GM12873 (cell line): Measurements from ENCODE around the gene CALHM3.

Experiments used
- TF ChIP-seq, protein P1 (sequence below): IDR thresholded peaks from 2 replicates; pipeline ENCODE4 v1.5.1; 2012; ENCODE audit warnings: low read depth, mild to moderate bottlenecking, moderate library complexity, low read length, control low read depth; ENCODE audit not compliant: insufficient read depth; ENCODE audit errors: missing control alignments

Gene CALHM3

DNA sequence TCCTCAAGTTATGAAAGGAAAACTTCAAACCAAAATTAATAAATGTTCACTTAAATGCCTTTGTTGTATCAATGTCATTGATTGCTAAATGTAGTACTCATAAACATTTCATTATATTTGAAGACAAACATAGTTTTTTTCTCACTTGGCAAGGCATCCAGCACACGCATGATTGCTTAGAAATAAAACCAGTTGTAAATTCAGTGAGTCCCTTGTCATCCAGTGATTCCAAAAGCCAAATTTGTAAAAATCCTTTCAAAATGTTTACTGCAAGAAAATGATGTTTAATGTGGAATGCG lies 8.3 kb upstream of the CALHM3 start:
- TF ChIP-seq, protein P1, sequence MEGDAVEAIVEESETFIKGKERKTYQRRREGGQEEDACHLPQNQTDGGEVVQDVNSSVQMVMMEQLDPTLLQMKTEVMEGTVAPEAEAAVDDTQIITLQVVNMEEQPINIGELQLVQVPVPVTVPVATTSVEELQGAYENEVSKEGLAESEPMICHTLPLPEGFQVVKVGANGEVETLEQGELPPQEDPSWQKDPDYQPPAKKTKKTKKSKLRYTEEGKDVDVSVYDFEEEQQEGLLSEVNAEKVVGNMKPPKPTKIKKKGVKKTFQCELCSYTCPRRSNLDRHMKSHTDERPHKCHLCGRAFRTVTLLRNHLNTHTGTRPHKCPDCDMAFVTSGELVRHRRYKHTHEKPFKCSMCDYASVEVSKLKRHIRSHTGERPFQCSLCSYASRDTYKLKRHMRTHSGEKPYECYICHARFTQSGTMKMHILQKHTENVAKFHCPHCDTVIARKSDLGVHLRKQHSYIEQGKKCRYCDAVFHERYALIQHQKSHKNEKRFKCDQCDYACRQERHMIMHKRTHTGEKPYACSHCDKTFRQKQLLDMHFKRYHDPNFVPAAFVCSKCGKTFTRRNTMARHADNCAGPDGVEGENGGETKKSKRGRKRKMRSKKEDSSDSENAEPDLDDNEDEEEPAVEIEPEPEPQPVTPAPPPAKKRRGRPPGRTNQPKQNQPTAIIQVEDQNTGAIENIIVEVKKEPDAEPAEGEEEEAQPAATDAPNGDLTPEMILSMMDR = no peak

DNA sequence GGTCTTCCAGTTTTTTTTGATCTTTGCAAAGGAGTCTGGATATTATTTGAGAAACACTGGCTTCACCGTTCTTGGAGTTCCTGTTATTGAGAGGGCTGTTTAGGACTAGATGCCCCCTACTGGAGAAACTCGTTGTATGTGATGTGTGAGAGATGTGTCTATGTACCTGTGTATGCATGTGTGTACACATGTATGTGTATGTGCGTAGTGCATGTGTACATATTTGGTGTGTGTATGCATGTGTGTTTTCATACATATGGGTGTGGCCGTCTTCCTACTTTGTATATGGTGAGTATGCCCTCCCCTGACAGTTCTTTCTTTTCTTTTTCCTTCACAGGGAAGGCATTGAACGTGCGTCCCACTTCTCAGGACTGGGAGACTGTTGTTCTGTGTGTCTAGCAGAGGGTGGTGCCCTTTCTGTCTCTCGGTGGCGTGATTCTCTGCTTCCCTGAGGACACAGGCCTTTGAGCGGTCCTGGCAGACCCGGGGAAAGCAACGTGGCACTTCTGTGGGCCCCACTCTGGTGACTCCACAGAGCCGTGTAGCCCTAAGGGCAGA lies 3.0 kb upstream of the CALHM3 start:
- TF ChIP-seq, protein P1 = peak; percentile 78

DNA sequence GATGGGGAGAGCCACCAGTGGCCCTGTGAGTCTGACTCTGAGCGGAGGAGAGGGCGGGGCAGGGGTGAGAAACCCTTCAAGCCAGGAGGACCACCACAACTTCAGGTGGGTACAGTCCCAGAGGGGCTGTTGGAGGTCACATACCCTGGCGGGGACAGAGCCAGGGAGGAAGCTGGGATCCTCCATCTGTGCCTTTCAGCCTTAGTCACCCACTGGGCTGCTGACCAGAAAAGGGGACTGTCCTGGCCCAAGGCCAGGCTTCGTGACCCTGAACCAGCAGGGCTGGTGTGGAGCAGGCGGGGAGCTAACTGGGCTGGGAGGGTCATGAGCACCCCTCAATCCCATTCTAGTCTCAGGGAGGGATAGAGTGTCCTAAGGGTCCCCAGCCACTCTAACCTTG lies 1.5 kb upstream of the CALHM3 start:
- TF ChIP-seq, protein P1 = no peak

DNA sequence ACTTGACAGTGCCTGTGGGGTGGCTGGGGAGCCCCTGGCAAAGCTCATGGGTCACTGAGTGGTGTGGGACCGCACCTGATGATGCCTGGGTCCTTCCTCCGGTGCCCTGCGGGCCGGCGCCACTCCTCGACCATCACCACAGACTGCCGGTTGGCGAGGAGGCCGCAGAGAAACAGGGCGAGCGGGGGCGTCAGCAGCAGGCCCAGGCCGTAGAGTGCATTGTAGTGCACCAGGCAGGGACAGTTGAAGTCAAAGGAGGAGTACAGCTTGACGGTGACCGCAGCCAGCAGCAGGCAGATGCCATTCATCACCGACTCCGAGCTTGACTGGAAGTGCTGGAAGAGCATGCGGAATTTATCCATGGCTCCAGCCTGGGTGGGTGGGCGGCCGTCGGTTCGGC lies 369 bp downstream of the CALHM3 start:
- TF ChIP-seq, protein P1 = no peak

DNA sequence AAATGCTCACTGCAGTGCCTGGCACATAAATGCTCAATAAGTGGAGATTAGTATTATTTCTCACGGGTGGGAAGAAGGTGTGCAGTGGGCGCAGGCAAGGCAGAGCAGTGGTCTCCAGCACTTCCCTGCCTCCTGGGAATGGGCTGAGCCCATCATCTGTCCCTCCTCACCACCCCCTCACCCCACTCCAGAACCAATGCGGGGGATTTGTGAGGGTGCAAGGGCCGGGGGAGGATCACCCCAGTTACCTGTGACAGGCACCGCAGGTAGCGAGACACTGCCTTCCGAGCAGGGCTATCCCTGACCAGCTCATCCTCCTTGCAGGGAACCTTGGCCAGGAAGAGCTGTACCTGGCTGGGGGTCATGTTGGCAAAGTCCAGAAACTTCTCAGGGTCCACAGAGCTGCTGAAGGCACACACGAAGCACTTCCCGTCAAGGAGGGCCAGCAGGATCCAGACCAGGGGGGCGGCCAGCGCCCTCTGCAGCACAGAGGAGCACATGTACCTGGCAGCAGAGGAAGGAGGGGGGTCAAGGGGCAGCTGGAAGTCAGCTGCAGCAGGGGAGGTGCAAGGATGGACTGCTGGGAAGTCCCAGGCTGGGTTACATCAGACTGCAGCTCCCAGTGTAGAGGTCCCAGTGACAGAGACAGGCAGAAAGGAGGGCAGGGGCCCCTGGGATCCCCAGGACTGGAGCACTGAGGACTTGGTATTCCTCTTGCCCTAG lies 2.8 kb downstream of the CALHM3 start:
- TF ChIP-seq, protein P1 = peak; percentile 78

DNA sequence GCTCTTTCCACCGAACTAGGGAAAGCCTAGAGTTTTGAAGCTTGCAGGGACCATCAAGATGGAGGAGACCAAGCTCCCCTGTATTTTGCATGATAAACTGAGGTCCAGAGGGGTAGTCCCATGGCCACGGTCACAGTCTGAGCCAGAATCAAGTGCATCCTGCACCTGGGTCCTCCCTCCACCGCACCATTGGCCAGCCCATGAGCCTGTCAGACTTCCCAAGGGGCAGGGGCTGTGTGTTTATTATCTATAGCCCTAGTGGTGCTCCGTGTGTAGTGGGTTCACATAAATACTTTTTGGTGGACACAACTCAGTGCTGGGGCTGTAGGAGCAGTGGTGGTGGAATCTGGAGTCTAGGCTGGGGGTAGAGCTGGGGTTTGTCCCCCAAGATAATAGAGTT lies 3.6 kb downstream of the CALHM3 start:
- TF ChIP-seq, protein P1 = no peak

DNA sequence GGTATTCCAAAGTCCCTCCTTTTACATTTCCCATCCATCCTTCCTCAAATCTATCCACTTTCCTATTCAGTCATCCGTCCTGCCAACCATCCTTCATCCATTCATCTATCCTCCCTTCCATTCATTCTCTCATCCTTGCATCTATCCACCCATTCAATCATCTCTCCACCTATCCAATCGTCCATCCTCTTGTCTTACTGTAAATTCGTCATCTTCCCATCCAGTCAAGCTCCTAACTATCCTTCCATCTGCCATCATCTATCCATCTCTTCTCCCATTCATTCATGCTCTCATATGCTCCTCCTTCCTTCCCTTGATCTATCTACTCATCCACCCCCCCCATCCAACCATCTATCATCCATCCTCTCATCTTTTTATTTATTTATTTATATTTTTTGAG lies 5.0 kb downstream of the CALHM3 start:
- TF ChIP-seq, protein P1 = no peak
